HG03025 (cell line): Measurements from ENCODE around the gene PAFAH2.
"Not testable (repeated sequence)": the region's sequence is repeated elsewhere in the genome, so short reads cannot be mapped to it uniquely, and the experiment has no call there.

ENCODE experiments used
- ATAC-seq: cut with Tn5 transposase; IDR thresholded peaks from one replicate; pipeline ENCODE4 v1.9.1; 2021; ENCODE audit warnings: mild to moderate bottlenecking, moderate library complexity; ENCODE audit not compliant: unreplicated experiment, low FRiP score

PAFAH2 gene

DNA sequence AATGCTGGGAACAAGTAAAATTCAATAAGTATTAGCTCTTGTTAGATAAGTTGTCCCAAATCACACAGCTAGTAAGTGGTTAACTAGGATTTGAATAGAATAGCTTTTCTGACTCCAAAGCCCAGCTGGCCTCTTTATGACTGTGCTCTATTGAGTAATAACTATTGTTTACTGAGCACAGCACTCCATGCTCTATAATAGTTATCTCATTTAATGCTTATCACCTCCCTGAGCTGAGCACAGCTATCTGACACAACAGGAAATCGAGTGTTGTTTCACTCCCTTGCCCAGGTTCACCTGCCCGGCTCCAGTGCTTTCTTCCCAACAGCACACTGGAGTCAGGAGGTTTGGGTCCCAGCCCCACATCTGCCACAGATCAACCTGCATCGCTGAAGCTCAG lies 52.9 kb downstream of the PAFAH2 start:
- ATAC-seq = no peak

DNA sequence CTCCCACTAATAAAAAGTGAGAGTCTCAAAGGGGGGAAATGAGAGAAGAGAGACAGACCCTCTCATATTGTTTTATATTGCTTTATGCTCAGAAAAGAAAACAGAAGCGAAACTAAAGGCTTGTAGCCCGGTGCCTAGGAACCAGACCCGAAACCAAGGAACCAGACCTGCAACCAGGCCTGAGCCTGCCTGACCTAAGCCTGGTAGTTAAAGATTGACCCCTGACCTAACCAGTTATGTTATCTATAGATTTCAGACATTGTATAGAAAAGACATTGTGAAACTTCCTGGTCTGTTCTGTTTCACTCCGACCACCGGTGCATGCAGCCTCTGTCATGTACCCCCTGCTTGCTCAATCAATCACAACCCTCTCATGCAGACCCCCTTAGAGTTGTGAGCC lies 54.4 kb downstream of the PAFAH2 start:
- not testable (repeated sequence) for ATAC-seq

DNA sequence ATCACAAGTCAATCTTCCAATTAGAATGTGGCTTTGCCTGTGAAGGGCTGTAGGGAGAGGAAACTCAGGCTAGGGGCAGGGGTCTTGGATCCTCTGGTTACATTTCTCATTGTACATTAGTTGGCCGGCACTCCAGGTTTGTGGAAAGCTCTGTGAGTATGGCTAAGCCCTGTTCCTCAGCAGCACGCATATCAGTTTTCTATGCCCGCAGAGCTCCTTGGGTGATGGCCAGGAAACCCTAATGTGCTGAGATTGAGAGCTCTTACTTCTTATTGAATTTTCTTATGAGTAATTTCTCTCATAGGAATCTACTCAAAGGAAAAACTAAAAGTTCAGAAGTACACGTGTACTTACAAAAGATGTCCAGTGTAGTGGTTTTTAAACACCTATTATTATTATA lies 60.9 kb downstream of the PAFAH2 start:
- no peak for ATAC-seq

DNA sequence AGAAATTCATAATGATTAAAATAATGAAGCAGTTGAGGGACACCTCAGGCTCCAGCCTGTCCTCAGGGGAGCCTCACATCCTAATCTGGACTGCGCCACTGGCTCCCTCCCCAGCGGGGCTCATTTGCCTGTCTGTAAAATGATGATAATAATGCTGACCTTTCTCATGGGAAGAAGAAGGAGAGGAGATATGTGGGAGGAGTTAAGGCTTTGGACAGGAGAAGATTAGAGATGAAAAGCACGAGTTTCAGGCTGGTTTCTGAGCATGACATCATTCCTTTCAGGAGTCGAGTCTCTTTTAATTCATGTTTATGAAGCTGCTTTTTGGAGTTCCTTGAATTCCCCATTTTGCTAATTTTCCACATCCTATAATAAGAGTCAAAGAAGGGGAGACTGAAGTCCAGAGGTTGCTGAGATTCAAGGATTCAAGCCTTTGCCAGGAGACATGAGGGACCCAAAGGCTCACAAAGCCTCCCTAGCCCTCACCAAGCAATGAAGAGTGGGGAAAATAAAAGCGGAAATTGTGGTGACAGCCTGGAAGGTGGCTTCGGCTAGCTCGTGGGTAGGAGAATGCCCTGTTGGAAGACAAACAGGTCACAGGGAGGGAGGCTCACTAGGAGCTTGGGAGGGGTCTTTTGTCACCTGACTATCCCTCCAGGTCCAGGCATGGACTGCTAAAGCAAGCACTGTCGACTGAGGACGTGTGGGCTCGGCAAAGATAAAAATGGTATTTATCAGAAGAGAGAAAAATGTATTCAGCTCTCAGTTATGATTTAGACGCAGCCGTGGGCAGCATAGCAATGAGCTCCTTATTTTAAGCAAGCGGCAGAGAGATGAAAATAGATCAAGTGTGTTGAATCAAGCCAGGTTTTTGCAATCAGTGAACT lies 64.1 kb downstream of the PAFAH2 start:
- ATAC-seq = no peak

DNA sequence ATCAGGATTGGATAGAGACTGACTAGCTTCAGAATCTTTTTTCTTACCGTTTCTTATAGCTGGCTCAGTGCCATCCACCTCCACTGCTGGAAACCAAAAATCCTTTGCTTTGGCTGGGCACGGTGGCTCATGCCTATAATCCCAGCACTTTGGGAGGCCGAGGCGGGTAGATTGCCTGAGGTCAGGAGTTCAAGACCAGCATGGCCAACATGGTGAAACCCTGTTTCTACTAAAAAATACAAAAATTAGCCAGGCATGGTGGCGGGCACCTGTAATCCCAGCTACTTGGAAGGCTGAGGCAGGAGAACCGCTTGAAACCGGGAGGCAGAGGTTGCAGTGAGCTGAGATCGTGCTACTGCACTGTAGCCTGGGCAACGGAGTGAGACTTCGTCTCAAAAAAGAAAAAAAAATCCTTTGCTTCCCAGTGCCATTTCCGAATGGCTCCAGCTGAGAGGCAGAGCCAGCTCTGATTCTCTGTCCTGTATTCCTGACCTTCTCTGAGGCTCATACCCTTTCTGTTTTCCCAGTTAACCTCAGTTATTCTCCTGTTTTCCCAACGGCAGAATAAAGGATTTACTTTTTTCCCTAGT lies 65.0 kb downstream of the PAFAH2 start:
- not testable (repeated sequence) for ATAC-seq

DNA sequence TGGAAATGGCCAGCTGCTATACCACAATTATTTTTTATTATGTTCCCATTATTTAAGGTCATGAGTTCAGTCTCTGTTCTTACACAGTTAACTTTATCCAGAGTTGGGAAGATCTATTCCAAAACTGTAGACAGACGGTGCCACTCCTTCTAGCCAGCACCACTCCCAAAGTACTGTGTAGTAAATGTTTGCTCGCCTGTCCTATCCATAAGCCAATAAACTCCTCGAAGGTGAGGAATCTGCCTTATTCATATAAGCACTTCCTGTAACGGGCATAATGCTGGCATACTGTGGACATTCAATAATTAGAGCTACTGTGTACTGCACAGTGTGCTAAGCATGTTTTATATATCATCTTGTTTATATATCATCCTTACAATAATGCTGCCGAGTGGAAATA lies 65.5 kb downstream of the PAFAH2 start:
- no peak for ATAC-seq

DNA sequence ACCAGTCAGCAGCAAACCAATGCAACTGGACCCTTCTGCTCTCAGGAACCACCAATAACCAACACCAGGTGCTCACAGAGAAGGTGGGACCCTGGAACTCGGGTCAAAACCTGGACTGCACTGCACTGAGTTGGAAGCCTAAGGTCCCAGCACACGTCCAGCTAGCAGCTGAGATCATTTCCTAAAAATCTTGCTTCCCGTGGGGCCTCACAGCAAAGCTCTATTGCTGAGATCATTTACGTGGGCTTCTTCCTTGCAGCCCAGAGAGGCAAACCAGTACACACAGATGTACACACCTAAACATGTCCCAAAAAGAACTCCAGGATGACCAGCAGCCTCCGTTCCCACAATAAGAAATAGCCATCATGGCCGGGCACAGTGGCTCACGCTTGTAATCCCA lies 68.8 kb downstream of the PAFAH2 start:
- ATAC-seq = no peak

DNA sequence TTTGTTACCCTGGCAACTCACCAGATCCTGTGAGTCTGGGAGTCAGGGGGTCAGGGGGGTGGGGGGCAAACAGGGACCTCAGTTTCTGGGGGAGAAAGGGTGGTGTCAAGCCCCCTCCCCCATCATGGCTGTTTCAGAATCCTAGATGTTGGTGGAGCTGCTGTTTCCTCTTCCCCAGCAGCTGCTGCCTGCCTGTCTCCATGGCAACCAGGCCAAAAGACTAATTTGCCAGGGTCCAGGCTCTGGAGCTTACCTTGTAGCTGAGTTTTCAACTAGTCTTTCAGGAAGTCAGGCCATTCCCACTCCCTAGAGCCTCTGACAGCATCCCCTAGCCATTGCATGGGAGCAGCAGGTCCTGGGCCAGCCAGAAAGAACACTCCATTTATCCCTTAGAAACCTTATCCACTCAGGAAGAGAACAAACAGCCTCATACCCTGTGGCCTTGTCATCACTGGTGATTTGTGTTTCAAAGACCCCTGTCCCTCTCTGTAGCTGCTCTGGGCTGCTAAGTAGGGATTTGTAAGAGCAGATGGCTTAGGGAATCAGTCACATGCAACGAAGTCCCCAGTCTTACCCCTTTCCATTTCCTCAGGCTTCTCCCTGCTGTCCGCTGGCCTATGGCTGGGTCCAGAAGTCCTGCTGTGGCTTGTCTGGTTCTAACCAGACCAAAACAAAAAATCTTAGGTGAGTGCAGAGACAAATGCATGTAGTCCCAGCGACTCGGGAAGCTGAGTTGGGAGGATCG lies 70.2 kb downstream of the PAFAH2 start:
- no peak for ATAC-seq

DNA sequence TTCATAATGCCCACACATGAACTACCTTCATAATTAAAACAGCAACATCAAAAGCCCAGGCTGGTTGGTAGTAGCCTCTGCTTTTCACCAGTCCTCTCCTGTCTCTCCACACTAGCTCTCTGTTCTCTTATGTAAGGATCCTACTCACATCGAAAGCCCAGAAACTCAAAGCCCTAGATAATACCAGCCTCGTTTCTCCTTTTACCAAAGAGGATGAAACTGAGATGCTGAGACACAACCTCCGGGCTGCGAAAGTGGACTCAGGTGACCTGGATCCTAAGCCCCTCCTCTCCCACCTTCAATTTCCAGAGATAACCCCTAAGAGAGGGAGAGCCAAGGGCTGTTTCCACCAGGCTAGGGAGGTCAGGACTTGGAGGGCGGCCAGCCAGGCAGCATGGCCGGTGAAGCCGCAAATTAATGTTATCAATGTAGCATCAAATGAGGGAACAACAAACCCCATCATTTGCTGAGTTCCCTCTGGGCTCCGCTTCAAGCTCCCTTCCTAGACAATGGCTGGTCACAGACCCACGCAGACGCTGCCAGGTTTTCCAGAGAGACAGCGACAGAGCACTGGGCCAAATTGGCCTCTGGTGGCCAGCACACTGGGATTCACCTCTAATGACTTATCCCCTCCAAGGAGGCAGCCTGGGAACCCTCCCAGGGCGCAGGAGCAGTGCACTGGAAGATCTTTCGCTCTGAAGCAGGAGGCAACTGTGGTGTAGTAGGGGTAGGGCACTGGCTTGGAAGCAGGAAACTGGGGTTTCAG lies 70.9 kb downstream of the PAFAH2 start:
- ATAC-seq = no peak

DNA sequence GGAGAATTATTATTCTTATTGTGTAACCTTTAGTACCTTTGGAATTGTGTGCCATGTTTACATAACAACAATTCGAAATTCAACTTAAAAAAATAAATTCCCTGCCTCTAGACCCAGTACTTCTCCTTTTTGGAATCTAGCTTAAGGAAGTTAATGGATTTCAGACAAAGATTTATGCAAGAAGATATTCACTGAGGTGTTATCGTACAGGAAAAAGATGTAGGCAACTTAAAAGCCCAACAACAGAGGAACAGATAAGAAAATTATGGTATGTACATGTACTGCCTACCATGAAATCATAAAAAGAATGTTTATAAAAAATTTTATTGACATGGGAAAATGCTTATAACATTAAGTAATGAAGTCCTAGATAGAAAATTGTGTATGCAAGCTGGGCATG lies 73.4 kb downstream of the PAFAH2 start:
- no peak for ATAC-seq

DNA sequence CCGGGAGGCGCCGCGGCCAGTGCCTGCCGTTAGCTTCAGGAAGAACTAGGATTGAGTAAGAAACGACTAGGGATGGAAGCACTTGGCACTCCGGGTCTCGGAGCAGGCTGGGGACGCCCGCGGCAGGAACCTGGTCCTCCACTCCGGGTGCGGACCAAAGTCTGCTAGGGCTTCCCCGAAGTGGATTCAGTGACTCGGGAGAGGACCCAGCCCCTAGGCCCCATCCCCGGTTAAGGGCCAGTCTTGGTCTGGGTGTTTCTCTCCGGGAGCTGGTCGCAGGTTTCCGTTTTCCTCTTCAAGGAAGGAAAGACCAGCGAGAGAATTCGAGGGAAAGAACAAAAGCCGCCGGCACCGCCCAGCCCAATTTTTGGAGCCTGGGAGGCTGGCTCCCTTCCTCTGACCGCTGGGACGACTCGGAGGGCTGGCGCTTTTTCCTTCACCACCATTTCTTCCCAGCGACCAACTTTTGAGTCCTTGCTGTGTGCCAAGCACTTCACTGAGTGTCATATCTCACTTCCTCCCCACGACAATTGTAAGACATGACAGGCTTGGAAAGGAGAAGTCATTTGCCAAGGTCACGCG lies 74.8 kb downstream of the PAFAH2 start:
- no peak for ATAC-seq

DNA sequence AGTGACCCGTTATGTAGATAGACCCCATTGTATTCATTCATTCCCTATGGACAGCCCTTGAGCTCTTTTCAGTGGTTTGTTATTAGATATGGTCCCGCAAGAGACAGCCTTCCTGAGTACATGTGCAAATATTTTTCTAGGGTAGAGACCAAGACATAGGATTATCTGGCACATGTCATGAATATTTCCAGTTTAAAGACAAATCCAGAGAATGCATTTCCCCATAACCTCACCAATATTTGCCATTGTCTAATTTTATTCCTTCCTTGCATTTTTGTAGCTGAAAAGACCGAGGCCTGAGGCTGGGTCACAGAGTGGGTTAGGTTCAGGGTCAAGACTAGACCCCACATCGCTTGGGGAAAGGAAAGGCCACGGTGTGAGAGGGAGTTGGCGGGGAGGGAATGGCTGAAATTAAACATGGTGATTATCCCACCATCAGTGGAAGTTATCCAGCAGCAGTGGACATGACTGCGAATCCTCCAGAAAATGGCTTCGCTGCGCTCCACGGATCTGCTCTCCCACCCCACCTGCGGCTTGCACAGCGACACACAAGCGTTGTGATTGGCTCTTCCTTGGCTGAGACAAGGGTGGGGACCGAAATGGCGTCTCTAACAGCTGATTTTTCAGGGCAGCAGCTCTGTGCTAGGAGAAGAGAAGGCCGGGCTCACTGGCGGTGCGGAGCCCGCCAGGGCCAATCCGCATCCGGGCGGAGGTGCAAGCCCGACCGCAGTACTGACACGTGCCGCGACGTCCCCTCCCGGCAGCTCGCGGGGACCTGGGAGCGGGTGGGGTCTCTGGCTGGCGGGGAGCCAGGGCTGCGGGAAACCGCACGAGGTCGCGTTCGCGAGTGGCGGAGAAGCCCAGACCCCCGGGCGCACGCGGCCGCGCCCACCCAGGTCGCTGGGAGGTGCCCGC lies 75.5 kb downstream of the PAFAH2 start:
- no peak for ATAC-seq

DNA sequence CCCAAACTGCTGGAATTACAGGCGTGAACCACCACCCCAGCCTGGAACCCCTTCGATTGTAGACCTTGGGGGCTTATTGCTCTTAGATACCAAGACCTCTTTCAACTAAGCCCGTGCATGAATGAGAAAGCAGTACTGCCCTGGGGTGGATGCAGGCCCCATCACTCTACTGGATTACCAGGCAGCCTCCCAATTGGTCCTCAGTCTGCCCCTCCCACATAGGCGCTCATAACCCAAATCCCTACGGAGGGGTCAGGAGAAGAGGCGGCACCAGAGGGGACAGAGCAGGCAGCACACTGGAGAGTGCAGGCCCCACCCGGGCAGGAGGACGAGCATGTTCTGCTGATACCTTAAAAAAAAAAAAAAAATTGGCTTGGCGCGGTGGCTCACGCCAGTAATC lies 79.2 kb downstream of the PAFAH2 start:
- no peak for ATAC-seq

DNA sequence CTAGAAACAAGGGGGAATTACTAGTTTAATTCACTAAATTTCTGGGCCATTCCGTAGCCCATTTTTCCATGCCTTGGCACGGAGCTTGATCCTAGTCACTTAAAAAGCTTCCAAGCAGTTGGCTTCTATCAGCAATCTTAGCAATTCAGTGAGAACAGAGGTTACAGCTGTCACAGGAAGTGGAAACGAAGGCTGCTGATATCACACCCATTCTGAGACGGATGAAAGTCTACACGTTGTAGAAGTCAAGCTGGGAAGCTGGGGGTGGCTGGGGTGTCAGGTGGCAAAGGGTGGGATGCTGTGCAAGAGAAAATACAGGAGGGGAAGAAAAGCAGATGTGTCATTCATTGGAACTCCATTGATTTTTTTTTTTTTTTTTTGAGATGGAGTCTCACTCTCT lies 79.9 kb downstream of the PAFAH2 start:
- ATAC-seq = no peak

DNA sequence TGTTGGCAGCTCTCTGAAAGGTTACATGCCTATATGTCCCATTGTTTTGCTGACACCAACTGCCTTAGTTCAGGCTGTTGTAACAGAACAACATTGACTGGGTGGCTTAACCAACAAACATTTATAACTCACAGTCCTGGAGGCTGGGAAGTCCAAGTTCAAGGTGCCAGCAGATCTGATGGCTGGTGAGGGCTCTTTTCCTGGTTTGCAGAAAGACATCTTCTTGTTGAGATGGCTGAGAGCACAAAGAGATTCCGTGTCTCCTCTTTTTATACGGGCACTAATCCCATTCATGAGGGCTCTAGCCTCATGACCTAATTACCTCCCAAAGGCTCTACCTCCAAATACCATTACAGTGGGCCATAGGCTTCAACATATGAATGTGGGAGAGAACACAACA lies 81.4 kb downstream of the PAFAH2 start:
- no peak for ATAC-seq

DNA sequence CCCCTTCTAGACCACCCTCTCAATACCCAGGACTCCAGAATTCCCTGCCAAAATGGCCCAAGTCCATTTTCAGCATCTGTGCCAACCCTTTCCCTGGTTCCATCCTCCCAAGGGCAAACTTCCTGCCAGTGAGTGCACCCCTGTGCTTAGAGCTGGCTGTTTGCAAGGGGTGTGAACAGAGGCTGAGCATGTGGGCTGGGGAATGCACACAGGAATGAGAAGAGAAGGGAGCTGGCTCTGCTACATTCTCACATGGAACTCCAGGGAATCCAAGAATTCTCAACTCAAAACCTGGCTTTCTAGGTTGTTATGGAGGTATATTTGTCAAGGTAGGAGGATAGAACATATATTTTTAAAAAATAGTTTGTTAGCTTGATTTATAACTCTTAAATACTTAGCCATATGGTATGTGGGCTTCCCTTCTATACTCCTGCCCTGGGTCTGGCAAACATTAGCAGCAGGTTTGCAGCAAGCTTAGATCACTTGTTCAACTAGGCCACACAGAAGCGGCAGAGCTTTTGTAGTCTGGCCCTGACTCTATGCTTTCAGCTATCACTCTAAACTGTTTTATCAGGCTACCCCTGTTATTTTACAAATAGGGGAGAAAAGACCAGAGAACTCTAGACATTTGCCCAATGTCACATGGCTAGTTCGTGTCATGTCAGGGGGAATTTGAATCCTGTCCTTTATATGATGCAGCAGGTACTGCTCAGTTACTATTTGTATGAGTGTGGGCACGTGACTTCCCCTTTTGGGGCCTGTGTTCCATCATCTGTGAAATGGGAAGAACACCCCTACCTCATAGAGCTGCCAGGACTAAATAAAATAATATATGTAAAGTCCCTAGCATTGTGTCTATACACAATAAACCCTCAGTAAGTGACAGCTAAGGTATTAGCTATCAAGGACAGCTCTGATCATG lies 83.5 kb downstream of the PAFAH2 start:
- no peak for ATAC-seq

DNA sequence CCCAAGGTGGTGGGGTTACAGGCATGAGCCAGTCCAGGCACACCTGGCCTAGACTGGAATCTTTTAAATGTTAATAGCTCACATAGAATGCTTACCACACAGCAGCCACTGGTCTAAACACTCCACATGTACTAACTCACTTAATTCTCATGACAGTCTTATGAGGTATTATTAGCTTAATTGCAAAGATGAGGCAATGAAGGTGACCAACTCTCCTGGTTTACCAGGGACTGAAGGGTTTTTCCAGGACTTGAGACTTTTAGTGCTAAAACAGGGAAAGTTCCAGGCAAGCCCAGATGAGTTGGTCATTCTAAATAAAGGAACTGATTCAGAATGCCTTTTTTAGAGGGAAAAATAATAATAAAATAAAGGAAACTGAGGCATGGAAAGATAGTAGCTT lies 84.7 kb downstream of the PAFAH2 start:
- no peak for ATAC-seq

DNA sequence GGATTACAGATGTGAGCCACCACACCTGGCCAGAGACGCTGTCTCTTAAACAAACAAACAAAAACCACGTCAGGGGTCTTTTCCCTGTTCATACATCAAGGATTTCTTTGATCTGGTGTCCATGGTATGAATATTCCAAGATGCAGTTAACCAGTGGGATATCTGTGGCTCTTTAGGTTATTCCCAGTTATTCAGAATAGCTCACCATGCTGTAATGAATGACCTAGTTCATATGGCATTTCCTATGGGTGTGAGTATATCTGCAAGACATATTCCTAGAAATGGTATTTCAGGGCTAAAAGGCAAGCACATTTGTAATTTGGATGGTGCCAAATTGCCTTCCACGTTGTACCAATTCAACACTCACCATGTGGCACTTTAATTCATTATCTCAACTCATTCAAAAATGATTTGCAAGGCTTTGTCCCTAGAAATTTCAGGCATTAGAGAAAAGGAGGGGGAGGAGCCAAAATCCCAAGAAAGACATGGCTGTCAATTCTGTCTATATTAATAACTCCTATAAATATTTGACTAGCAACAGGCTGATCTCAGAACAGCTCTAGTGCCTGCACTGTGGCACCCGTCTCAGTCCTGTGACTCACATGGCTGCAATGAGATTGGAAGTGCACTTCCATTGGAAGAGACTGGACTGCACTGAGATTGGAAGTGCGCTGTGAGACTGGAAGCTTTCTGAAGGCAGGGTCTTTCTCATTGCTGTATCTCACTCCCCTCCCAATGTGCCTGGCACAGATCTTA lies 85.6 kb downstream of the PAFAH2 start:
- ATAC-seq = no peak
